Epithelial cell of proximal tubule (primary cell): ENCODE data around the gene NFE2L3. TPM values are rescaled to one million over a fixed set of nuclear protein-coding genes. Genes with fewer than 3 reads are reported as not detected.

Source experiments
- DNase-seq: peaks from one replicate; pipeline ENCODE4 v3.0.0-alpha.2; 2011; ENCODE audit warnings: low read depth
- H3K4me3 ChIP-seq: 2 replicates; pipeline ENCODE4 v1.5.1; 2011; ENCODE audit warnings: low read depth, mild to moderate bottlenecking, low read length
- total RNA-seq: library from RNA; depleted of rRNA; stranded (reverse); fragments of >200 nt; gene quantifications from 2 replicates; pipeline ENCODE4 v1.2.3, GENCODE V29; 2015
- TF ChIP-seq, protein P1 (sequence below): conservative IDR thresholded peaks from 2 replicates; pipeline ENCODE4 v1.5.1; 2012; ENCODE audit warnings: low read depth, mild to moderate bottlenecking, low read length

The NFE2L3 gene, protein sequence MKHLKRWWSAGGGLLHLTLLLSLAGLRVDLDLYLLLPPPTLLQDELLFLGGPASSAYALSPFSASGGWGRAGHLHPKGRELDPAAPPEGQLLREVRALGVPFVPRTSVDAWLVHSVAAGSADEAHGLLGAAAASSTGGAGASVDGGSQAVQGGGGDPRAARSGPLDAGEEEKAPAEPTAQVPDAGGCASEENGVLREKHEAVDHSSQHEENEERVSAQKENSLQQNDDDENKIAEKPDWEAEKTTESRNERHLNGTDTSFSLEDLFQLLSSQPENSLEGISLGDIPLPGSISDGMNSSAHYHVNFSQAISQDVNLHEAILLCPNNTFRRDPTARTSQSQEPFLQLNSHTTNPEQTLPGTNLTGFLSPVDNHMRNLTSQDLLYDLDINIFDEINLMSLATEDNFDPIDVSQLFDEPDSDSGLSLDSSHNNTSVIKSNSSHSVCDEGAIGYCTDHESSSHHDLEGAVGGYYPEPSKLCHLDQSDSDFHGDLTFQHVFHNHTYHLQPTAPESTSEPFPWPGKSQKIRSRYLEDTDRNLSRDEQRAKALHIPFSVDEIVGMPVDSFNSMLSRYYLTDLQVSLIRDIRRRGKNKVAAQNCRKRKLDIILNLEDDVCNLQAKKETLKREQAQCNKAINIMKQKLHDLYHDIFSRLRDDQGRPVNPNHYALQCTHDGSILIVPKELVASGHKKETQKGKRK
- 75.6 and 98.0 TPM in 2 replicates for total RNA-seq

DNA sequence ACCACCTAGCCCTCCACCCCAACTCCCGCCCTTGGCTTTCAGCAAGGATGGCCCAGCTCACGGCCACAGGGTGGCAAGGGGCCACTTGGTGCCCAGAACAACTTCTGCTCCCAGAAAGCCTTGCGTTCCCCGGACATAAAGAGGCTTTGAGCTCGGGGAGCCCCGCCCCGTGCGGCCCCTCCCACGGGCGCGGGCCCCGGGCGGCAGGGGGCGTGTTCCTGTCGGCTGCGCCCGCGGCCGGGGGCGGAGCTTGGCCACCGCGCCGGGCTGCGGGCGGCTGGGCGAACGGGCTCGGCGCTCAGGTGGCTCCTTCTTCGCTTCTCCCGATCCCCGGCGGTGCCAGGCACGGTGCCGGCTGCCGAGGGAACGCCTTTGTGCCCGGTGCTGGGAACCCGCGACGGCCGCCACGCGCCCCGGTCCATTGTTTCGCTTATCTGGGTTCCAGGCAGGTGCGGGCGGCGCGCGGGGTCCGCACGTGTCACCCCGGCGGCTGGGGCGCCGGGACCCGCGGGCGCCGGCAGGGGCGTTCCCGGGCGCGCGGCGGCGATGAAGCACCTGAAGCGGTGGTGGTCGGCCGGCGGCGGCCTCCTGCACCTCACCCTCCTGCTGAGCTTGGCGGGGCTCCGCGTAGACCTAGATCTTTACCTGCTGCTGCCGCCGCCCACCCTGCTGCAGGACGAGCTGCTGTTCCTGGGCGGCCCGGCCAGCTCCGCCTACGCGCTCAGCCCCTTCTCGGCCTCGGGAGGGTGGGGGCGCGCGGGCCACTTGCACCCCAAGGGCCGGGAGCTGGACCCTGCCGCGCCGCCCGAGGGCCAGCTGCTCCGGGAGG lies at the start of gene NFE2L3:
TSS of gene NFE2L3 (plus strand) at position 246 of the 829 bp plus-strand sequence. CDS start at position 547, 301 bp downstream.
- no peak for DNase-seq

GRCh38 chr7:26103596-26103995 lies 48.4 kb upstream of the NFE2L3 start:
- TF ChIP-seq, protein P1, sequence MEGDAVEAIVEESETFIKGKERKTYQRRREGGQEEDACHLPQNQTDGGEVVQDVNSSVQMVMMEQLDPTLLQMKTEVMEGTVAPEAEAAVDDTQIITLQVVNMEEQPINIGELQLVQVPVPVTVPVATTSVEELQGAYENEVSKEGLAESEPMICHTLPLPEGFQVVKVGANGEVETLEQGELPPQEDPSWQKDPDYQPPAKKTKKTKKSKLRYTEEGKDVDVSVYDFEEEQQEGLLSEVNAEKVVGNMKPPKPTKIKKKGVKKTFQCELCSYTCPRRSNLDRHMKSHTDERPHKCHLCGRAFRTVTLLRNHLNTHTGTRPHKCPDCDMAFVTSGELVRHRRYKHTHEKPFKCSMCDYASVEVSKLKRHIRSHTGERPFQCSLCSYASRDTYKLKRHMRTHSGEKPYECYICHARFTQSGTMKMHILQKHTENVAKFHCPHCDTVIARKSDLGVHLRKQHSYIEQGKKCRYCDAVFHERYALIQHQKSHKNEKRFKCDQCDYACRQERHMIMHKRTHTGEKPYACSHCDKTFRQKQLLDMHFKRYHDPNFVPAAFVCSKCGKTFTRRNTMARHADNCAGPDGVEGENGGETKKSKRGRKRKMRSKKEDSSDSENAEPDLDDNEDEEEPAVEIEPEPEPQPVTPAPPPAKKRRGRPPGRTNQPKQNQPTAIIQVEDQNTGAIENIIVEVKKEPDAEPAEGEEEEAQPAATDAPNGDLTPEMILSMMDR = no peak
- no peak overlapping the region for H3K4me3 ChIP-seq
- DNase-seq = no peak

More for the DNA sequence above, at the start of gene NFE2L3:
- peak within 1 kb of the TSS; percentile 63 for H3K4me3 ChIP-seq
- TF ChIP-seq, protein P1 = peak; percentile 2

GRCh38 chr7:26105236-26105635 lies 46.8 kb upstream of the NFE2L3 start:
- TF ChIP-seq, protein P1 = no peak
- no peak for DNase-seq
- no peak overlapping the region for H3K4me3 ChIP-seq

DNA sequence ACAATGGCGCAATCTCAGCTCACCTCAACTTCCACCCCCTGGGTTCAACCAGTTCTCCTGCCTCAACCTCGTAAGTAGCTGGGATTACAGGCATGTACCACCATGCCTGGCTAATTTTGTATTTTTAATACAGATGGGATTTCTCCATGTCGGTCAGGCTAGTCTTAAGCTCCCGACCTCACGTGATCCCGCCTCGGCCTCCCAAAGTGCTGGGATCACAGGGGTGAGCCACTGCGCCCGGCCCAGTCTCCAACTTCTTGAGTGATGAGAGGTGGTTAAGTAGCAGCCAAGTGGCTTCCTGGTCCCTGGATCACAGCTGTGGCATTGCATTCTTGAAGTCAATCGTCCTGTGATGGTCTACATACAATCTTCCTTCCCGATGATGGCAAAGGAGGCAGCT lies 46.1 kb upstream of the NFE2L3 start:
- H3K4me3 ChIP-seq = no peak overlapping the region
- no peak for DNase-seq
- TF ChIP-seq, protein P1 = no peak

GRCh38 chr7:26112203-26112740 lies 39.7 kb upstream of the NFE2L3 start:
- no peak for DNase-seq
- TF ChIP-seq, protein P1 = no peak
- H3K4me3 ChIP-seq = no peak overlapping the region

- no peak overlapping the region for H3K4me3 ChIP-seq
- TF ChIP-seq, protein P1 = no peak
- no peak for DNase-seq
These were observed 36.3 kb upstream of the NFE2L3 start for GRCh38 chr7:26115650-26116049.
